Testis (tissue), 2 donors: ENCODE measurements around the gene MACROD2.

Source experiments
- POLR2A ChIP-seq: fragments of 450-650 bp; IDR thresholded peaks from one replicate; pipeline ENCODE4 v1.6.1; 2017; ENCODE audit warnings: antibody characterized with exemption, mild to moderate bottlenecking, moderate library complexity
- TF ChIP-seq, protein P1 (sequence below), 3 experiments: fragments of 450-650 bp in 2 of 3; fragments of 200-600 bp in 1 of 3; sonication (generic) in 1 of 3; IDR thresholded peaks; one replicate each; pipeline ENCODE4 v1.5.1; 2016 to 2019; ENCODE audit warnings: antibody characterized with exemption in 3 of 3, mild to moderate bottlenecking in 2 of 3, moderate library complexity in 1 of 3

DNA sequence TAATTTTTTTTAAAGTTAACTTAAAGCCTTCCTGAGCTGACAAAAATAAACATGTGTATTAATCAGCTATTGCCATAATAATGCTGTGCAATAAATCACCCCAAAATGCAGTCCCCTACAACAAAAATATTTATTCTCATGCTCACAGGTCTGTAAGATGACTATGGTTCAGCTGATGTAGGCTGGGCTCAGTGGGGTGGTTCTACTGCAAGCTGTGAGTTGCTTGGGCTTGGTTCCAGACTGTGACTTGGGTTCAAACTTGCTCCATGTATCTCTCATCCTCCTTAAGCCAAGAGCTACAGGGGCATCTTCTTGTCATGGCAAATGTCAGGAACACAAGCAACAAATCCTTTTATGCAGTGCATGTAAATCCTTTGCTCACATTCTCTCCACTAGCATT, 1933.6 kb downstream of the MACROD2 start:
- TF ChIP-seq, protein P1, sequence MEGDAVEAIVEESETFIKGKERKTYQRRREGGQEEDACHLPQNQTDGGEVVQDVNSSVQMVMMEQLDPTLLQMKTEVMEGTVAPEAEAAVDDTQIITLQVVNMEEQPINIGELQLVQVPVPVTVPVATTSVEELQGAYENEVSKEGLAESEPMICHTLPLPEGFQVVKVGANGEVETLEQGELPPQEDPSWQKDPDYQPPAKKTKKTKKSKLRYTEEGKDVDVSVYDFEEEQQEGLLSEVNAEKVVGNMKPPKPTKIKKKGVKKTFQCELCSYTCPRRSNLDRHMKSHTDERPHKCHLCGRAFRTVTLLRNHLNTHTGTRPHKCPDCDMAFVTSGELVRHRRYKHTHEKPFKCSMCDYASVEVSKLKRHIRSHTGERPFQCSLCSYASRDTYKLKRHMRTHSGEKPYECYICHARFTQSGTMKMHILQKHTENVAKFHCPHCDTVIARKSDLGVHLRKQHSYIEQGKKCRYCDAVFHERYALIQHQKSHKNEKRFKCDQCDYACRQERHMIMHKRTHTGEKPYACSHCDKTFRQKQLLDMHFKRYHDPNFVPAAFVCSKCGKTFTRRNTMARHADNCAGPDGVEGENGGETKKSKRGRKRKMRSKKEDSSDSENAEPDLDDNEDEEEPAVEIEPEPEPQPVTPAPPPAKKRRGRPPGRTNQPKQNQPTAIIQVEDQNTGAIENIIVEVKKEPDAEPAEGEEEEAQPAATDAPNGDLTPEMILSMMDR (IDR thresholded peaks at IDR 0.05): no peak
- TF ChIP-seq POLR2A: no peak
